GM19372 (cell line): Measurements from ENCODE around the gene EXPH5.
"Not testable (repeated sequence)": the region's sequence is repeated elsewhere in the genome, so short reads cannot be mapped to it uniquely, and the experiment has no call there.

Experiments used
- ATAC-seq: cut with Tn5 transposase; IDR thresholded peaks from one replicate; pipeline ENCODE4 v1.9.1; 2021; ENCODE audit warnings: mild to moderate bottlenecking, low read depth, moderate library complexity; ENCODE audit not compliant: unreplicated experiment

Gene EXPH5

GRCh38 chr11:108593214-108593922, at the start of gene EXPH5:
TSS of gene EXPH5 (minus strand) at chr11:108593768. CDS start at chr11:108593536, 232 bp downstream.
- peak; percentile 98 for ATAC-seq

GRCh38 chr11:108641752-108642151, 48.2 kb upstream of the EXPH5 start:
- ATAC-seq = not testable (repeated sequence)

GRCh38 chr11:108639146-108639545, 45.6 kb upstream of the EXPH5 start:
- no peak for ATAC-seq

GRCh38 chr11:108636222-108636621, 42.7 kb upstream of the EXPH5 start:
- ATAC-seq = no peak

GRCh38 chr11:108635106-108635505, 41.5 kb upstream of the EXPH5 start:
- no peak for ATAC-seq

- no peak for ATAC-seq
These were observed 38.6 kb upstream of the EXPH5 start for GRCh38 chr11:108632041-108632704.

- ATAC-seq = no peak
These were observed 35.7 kb upstream of the EXPH5 start for GRCh38 chr11:108629274-108629673.

GRCh38 chr11:108628812-108629211, 35.2 kb upstream of the EXPH5 start:
- ATAC-seq = no peak

- ATAC-seq = no peak
These were observed 34.8 kb upstream of the EXPH5 start for GRCh38 chr11:108628326-108628725.

- ATAC-seq = no peak
These were observed 30.8 kb upstream of the EXPH5 start for GRCh38 chr11:108624196-108624925.

GRCh38 chr11:108622341-108622740, 28.8 kb upstream of the EXPH5 start:
- ATAC-seq = no peak

- peak; percentile 91 for ATAC-seq
These were observed 27.6 kb upstream of the EXPH5 start for GRCh38 chr11:108620958-108621772.

GRCh38 chr11:108618529-108618928, 25.0 kb upstream of the EXPH5 start:
- no peak for ATAC-seq

GRCh38 chr11:108617055-108617454, 23.5 kb upstream of the EXPH5 start:
- no peak for ATAC-seq

GRCh38 chr11:108616549-108616948, 23.0 kb upstream of the EXPH5 start:
- ATAC-seq = no peak

GRCh38 chr11:108614086-108614485, 20.5 kb upstream of the EXPH5 start:
- no peak for ATAC-seq

- ATAC-seq = no peak
These were observed 16.1 kb upstream of the EXPH5 start for GRCh38 chr11:108609682-108610081.

- no peak for ATAC-seq
These were observed 15.0 kb upstream of the EXPH5 start for GRCh38 chr11:108608548-108608947.

GRCh38 chr11:108606495-108607160, 13.1 kb upstream of the EXPH5 start:
- no peak for ATAC-seq

- no peak for ATAC-seq
These were observed 12.5 kb upstream of the EXPH5 start for GRCh38 chr11:108606070-108606469.
